Measurements from ENCODE around the gene C9orf85. TPM values are rescaled to one million over a fixed set of nuclear protein-coding genes. Genes with fewer than 3 reads are reported as not detected.

C9orf85 gene
- total and polyA plus RNA-seq, 9 of the 15 experiments (the other 6 are each of a cell fraction or from before 2014, with no cell fraction given): 6.7 to 17.6 (median 13.0) TPM

DNA sequence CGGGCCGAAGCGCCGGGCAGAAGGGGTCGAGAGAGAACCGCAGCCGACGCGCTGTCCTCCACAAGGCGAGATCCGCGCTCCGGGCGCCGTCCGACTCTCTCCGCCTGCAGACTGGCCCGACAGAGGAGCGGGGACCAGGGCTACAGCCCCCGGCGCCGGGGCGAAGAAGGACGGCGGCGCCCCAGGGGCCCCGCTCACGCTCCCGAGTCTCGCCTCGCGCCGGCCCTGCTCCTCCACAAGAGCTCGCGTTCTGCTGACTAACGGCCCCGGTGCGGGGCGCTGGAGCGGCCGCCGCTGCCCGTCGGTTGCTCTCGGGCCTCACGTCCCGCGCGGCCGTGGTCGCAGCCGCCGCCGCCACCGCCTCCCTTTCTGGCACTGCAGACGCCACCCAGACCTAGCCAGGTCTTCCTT, 784 bp upstream of the C9orf85 start:
- Histone ChIP-seq H3K79me2 (ENCODE audit: control insufficient read depth, insufficient read depth, low read length) (peaks cover 90% of the 10 kb centered on the region), H3K9ac (ENCODE audit: insufficient read depth in 1 of 2, low read depth in 2 of 2, low read length in 2 of 2) (peak overlapping the region; percentile 81 to 97), H3K27me3 (ENCODE audit: control insufficient read depth in 2 of 2, insufficient read depth in 2 of 2, low read length in 2 of 2) (no peaks in the 10 kb centered on the region), H3K4me1 (replicated peaks in 1 of 2; ENCODE audit: control insufficient read depth in 2 of 2, insufficient read depth in 2 of 2, low read length in 2 of 2) (peaks cover 5% of the 10 kb centered on the region in 2 experiments; a peak in 3 of 5 replicates), H3K27ac (ENCODE audit: extremely low read depth, low read depth, low read length) (peak overlapping the region; percentile 90), H3K36me3 (ENCODE audit: control insufficient read depth, insufficient read depth, low read length) (peaks cover 5% of the 10 kb centered on the region; the same call in 2 of the 3 replicates), H3K9me1 (ENCODE audit: control insufficient read depth, insufficient read depth, low read length) (no peaks in the 10 kb centered on the region), H3K4me3 (peak overlapping the region; percentile 62), H3K4me2 (ENCODE audit: insufficient read depth, low read length) (peak overlapping the region; percentile 82; the same call in 1 of the 2 replicates), H4K20me1 (replicated peaks; ENCODE audit: control insufficient read depth, insufficient read depth, low read length) (0 out of 2 replicates have a peak, but pooled peaks cover 9% of the 10 kb centered on the region), H3K9me3 (replicated peaks; ENCODE audit: control insufficient read depth, insufficient read depth, low read depth, low read length) (no peaks in the 10 kb centered on the region), H2AFZ (ENCODE audit: low read depth, low read length) (peak overlapping the region; percentile 86)
- DNase-seq (ENCODE audit: extremely low read depth in 1 of 4, low spot score in 3 of 4): peak in 1 of 4 experiments; percentile 22
- in situ Hi-C loops (cut with MboI) (no loop called here), intact Hi-C loops (cut with micrococcal nuclease) (no loop called here)
- BruUV-seq (replicated peaks): TSS peak; percentile 46
- ChIA-PET CTCF (ENCODE audit: low intra/inter-chr PET ratio) (no interaction called here), POLR2A (interaction anchor here (0.6 to 1.4 kb wide), 4 partner anchors 11 to 1222 kb away, joined by 3 to 7 read pairs (median 3); no protein-coding TSS in a partner anchor)
- peak; percentile 45 for ATAC-seq
- no CpG with 5 or more reads among the region's 56 CpGs for WGBS (ENCODE audit: insufficient coverage, low coverage, missing lambda C conversion rate)
- no peak for FAIRE-seq
- no peak for TF ChIP-seq ZNF311 (CRISPR knock-in tag; IDR thresholded peaks at IDR 0.05)
- TF ChIP-seq, protein P1, sequence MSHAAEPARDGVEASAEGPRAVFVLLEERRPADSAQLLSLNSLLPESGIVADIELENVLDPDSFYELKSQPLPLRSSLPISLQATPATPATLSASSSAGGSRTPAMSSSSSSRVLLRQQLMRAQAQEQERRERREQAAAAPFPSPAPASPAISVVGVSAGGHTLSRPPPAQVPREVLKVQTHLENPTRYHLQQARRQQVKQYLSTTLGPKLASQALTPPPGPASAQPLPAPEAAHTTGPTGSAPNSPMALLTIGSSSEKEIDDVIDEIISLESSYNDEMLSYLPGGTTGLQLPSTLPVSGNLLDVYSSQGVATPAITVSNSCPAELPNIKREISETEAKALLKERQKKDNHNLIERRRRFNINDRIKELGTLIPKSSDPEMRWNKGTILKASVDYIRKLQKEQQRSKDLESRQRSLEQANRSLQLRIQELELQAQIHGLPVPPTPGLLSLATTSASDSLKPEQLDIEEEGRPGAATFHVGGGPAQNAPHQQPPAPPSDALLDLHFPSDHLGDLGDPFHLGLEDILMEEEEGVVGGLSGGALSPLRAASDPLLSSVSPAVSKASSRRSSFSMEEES (CRISPR knock-in tag; IDR thresholded peaks at IDR 0.05): no peak
- TF ChIP-seq NFRKB (IDR thresholded peaks at IDR 0.05; ENCODE audit: low read depth): no peak
- TF ChIP-seq NONO (IDR thresholded peaks at IDR 0.05; ENCODE audit: low read depth in 2 of 2, low read length in 1 of 2): peak in 1 of 2 experiments; percentile 53; a peak in 1 of 4 replicates
- TF ChIP-seq ADNP (tag; IDR thresholded peaks at IDR 0.05): no peak
- TF ChIP-seq, protein P2, sequence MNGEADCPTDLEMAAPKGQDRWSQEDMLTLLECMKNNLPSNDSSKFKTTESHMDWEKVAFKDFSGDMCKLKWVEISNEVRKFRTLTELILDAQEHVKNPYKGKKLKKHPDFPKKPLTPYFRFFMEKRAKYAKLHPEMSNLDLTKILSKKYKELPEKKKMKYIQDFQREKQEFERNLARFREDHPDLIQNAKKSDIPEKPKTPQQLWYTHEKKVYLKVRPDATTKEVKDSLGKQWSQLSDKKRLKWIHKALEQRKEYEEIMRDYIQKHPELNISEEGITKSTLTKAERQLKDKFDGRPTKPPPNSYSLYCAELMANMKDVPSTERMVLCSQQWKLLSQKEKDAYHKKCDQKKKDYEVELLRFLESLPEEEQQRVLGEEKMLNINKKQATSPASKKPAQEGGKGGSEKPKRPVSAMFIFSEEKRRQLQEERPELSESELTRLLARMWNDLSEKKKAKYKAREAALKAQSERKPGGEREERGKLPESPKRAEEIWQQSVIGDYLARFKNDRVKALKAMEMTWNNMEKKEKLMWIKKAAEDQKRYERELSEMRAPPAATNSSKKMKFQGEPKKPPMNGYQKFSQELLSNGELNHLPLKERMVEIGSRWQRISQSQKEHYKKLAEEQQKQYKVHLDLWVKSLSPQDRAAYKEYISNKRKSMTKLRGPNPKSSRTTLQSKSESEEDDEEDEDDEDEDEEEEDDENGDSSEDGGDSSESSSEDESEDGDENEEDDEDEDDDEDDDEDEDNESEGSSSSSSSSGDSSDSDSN (IDR thresholded peaks at IDR 0.05; ENCODE audit: borderline replicate concordance in 1 of 2, low read depth in 2 of 2, low read length in 2 of 2): peak in 1 of 2 experiments; percentile 95; a peak in 2 of 4 replicates
- TF ChIP-seq CEBPB (tag; IDR thresholded peaks at IDR 0.05): no peak
- peak; percentile 32 for TF ChIP-seq CCNT2 (IDR thresholded peaks at IDR 0.05; ENCODE audit: borderline replicate concordance, extremely low read depth, insufficient read length, low read depth, low read length)
- TF ChIP-seq NCOA6 (IDR thresholded peaks at IDR 0.05): peak; percentile 59; the same call in 1 of the 2 replicates
- TF ChIP-seq CBX1 (IDR thresholded peaks at IDR 0.05; ENCODE audit: low read depth): no peak
- TF ChIP-seq SMARCB1 (IDR thresholded peaks at IDR 0.05; ENCODE audit: insufficient read length, low read depth): no peak
- TF ChIP-seq RBBP5 (IDR thresholded peaks at IDR 0.05; ENCODE audit: borderline replicate concordance, insufficient read depth, low read length, poor library complexity, severe bottlenecking): peak; percentile 64
- 0 out of 2 replicates have a peak, but pooled peaks have one; percentile 31 for TF ChIP-seq CXXC5 (CRISPR knock-in tag; IDR thresholded peaks at IDR 0.05)
- no peak for TF ChIP-seq XRCC3 (IDR thresholded peaks at IDR 0.05)
- peak; percentile 34; the same call in 1 of the 2 replicates for TF ChIP-seq RB1 (IDR thresholded peaks at IDR 0.05; ENCODE audit: low read depth)
- TF ChIP-seq CTBP1 (IDR thresholded peaks at IDR 0.05; ENCODE audit: borderline replicate concordance): peak; percentile 45; the same call in 1 of the 2 replicates
- TF ChIP-seq ZFX (CRISPR knock-in tag; IDR thresholded peaks at IDR 0.05): peak; percentile 75
- TF ChIP-seq USF2 (CRISPR knock-in tag; IDR thresholded peaks at IDR 0.05): no peak
